Hepatocyte (in vitro differentiated cells): ENCODE results near the gene CPB1. TPM values are rescaled to one million over a fixed set of nuclear protein-coding genes. Genes with fewer than 3 reads are reported as not detected.
"Not testable (repeated sequence)": the region's sequence is repeated elsewhere in the genome, so short reads cannot be mapped to it uniquely, and the experiment has no call there.

Source experiments
- DNase-seq: peaks from one replicate; pipeline ENCODE4 v3.0.0-alpha.2; 2016; ENCODE audit warnings: low spot score
- H2AFZ ChIP-seq: fragments of 200-600 bp; sonication (generic); 2 replicates; pipeline ENCODE4 v1.6.0; 2016; ENCODE audit warnings: antibody characterized with exemption, mild to moderate bottlenecking
- H3K27ac ChIP-seq: fragments of 200-600 bp; sonication (generic); 2 replicates; pipeline ENCODE4 v1.5.1; 2016; ENCODE audit warnings: mild to moderate bottlenecking
- H3K27me3 ChIP-seq: fragments of 200-600 bp; sonication (generic); 2 replicates; pipeline ENCODE4 v1.6.1; 2016
- H3K36me3 ChIP-seq: fragments of 200-600 bp; sonication (generic); replicated peaks from 2 replicates; pipeline ENCODE4 v1.5.1; 2016; ENCODE audit warnings: low read depth; ENCODE audit not compliant: insufficient read depth
- H3K4me1 ChIP-seq: fragments of 200-600 bp; sonication (generic); 2 replicates; pipeline ENCODE4 v1.5.1; 2016; ENCODE audit warnings: mild to moderate bottlenecking, moderate library complexity; ENCODE audit not compliant: insufficient read depth
- H3K4me2 ChIP-seq: fragments of 200-600 bp; sonication (generic); 2 replicates; pipeline ENCODE4 v1.6.0; 2016
- H3K4me3 ChIP-seq: fragments of 200-600 bp; sonication (generic); 2 replicates; pipeline ENCODE4 v1.5.1; 2016; ENCODE audit warnings: mild to moderate bottlenecking
- H3K79me2 ChIP-seq: fragments of 200-600 bp; sonication (generic); 2 replicates; pipeline ENCODE4 v1.6.0; 2017; ENCODE audit warnings: mild to moderate bottlenecking
- H3K9me2 ChIP-seq: fragments of 200-600 bp; sonication (generic); replicated peaks from 2 replicates; pipeline ENCODE4 v1.6.0; 2017; ENCODE audit warnings: mild to moderate bottlenecking; ENCODE audit not compliant: insufficient read depth
- H3K9me3 ChIP-seq: fragments of 200-600 bp; sonication (generic); 2 replicates; pipeline ENCODE4 v1.5.1; 2016; ENCODE audit warnings: low read depth, mild to moderate bottlenecking
- H4K20me1 ChIP-seq: fragments of 200-600 bp; sonication (generic); 2 replicates; pipeline ENCODE4 v1.6.0; 2016; ENCODE audit warnings: mild to moderate bottlenecking; ENCODE audit not compliant: insufficient read depth, poor library complexity, severe bottlenecking
- CTCF ChIP-seq: fragments of 200-600 bp; sonication (generic); IDR thresholded peaks from 2 replicates; pipeline ENCODE4 v1.5.1; 2016; ENCODE audit warnings: antibody characterized with exemption, mild to moderate bottlenecking; ENCODE audit not compliant: poor library complexity
- EZH2 ChIP-seq: fragments of 200-600 bp; sonication (generic); IDR thresholded peaks from 2 replicates; pipeline ENCODE4 v1.6.1; 2016; ENCODE audit warnings: antibody characterized with exemption, mild to moderate bottlenecking, borderline replicate concordance
- EZH2phosphoT487 ChIP-seq: fragments of 200-600 bp; sonication (generic); IDR thresholded peaks from one replicate; pipeline ENCODE4 v1.6.1; 2018; ENCODE audit warnings: antibody characterized with exemption, mild to moderate bottlenecking, low read depth, moderate library complexity; ENCODE audit not compliant: unreplicated experiment, severe bottlenecking
- WGBS: methylation state at CpG from one replicate; pipeline ENCODE4 v1.1.6; 2016; ENCODE audit warnings: low lambda C conversion rate; ENCODE audit errors: missing lambda C conversion rate; 5-methylcytosine and 5-hydroxymethylcytosine counted together
- polyA plus RNA-seq: library from polyadenylated mRNA; unstranded; fragments of >200 nt; fragmentation: Nextera tagmentation; extraction: Ambion mirVana; gene quantifications from 2 replicates; pipeline ENCODE4 v1.2.1, GENCODE V29; 2016
- total RNA-seq: library from RNA; depleted of rRNA; stranded (reverse); fragments of >200 nt; gene quantifications from 2 replicates; pipeline ENCODE4 v1.2.3, GENCODE V29; 2014

The CPB1 gene
- total RNA-seq (not detected in 2 replicates), polyA plus RNA-seq (0.73 TPM in 1 of 2 replicates, not detected in the other)

DNA sequence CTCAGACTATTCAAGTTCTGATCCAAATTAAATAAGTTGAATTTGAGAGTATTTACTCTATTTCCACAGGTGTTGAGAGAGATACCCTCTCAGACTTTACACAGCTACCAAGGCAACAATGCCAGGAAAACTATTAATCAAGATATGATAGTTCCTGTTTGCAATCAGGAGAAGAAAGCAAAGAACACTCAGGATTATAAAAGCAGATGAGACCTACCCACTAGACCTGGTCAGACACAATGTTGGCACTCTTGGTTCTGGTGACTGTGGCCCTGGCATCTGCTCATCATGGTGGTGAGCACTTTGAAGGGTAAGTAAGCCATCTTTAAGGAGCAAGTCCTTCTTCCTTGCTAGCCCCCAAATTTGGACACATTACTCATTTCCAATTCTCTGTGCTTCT is at the start of gene CPB1:
Gene CPB1, plus strand, starts transcription at position 227 of the 400 bp plus-strand sequence. Its CDS starts 13 bp downstream, at position 240.
- no peak within 1 kb of the TSS for H3K27ac ChIP-seq
- H3K27me3 ChIP-seq, result no peaks in the 10 kb centered on the region
- H4K20me1 ChIP-seq, result no peaks in the 10 kb centered on the region
- H3K9me2 ChIP-seq, result no peaks in the 10 kb centered on the region
- no peaks in the 10 kb centered on the region for H3K79me2 ChIP-seq
- H3K4me1 ChIP-seq, result no peaks in the 10 kb centered on the region
- H3K9me3 ChIP-seq, result no peaks in the 10 kb centered on the region
- H3K36me3 ChIP-seq, result no peaks in the 10 kb centered on the region
- H2AFZ ChIP-seq, result no peak within 1 kb of the TSS
- DNase-seq, result no peak
- H3K4me2 ChIP-seq, result no peak within 1 kb of the TSS
- no peak within 1 kb of the TSS for H3K4me3 ChIP-seq
- TF ChIP-seq EZH2phosphoT487 (no peak), CTCF (no peak), EZH2 (no peak)

DNA sequence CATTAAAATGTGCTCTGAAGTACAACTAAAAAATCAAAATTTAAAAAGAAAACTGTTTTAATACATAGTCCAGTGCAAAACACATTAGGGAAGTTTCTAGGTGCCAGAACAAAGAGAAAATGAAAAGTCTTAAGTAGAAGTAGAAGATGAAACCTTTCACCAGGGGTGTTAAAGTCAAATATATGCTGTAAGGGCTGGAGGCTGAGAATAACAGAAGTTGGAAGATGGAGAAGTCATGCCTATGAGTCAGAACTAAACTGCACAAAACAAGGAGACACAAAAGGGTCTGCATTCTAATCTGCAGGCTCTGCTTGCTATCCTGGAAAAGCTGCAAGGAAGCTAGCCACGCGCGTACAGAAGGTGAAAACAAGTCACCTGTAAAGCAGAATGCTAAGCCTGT is 48.7 kb upstream of the CPB1 start:
- 96% methylated on average over 3 of the region's 3 CpGs for WGBS
- H3K36me3 ChIP-seq, result no peaks in the 10 kb centered on the region
- no peak overlapping the region for H3K4me3 ChIP-seq
- H2AFZ ChIP-seq, result no peak overlapping the region
- no peak overlapping the region for H3K4me2 ChIP-seq
- DNase-seq, result no peak
- no peaks in the 10 kb centered on the region for H3K9me3 ChIP-seq
- no peaks in the 10 kb centered on the region for H4K20me1 ChIP-seq
- H3K4me1 ChIP-seq, result no peaks in the 10 kb centered on the region
- no peak overlapping the region for H3K27ac ChIP-seq
- no peaks in the 10 kb centered on the region for H3K27me3 ChIP-seq
- TF ChIP-seq CTCF, result no peak
- no peak for TF ChIP-seq EZH2phosphoT487
- no peak for TF ChIP-seq EZH2
- no peaks in the 10 kb centered on the region for H3K9me2 ChIP-seq
- H3K79me2 ChIP-seq, result no peaks in the 10 kb centered on the region

DNA sequence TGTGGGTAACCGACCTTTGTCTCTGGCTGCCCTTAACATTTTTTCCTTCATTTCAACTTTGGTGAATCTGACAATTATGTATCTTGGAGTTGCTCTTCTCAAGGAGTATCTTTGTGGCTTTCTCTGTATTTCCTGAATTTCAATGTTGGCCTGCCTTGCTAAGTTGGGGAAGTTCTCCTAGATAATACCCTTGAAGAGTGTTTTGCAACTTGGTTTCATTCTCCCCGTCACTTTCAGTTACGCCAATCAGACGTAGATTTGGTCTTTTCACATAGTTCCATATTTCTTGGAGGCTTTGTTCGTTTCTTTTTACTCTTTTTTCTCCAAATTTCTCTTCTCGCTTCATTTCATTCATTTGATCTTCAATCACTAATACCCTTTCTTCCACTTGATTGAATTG is 42.6 kb upstream of the CPB1 start:
- not testable (repeated sequence) for H2AFZ ChIP-seq, H3K79me2 ChIP-seq, H4K20me1 ChIP-seq, H3K36me3 ChIP-seq, H3K4me3 ChIP-seq, H3K9me2 ChIP-seq, H3K9me3 ChIP-seq, H3K27me3 ChIP-seq, H3K4me1 ChIP-seq, H3K4me2 ChIP-seq, H3K27ac ChIP-seq, DNase-seq
- WGBS, result 90% methylated on average over 6 of the region's 6 CpGs

GRCh38 chr3:148786159-148786558 is 41.5 kb upstream of the CPB1 start:
- not testable (repeated sequence) for H3K4me3 ChIP-seq, H3K79me2 ChIP-seq, DNase-seq, H4K20me1 ChIP-seq, H3K36me3 ChIP-seq, H3K9me2 ChIP-seq, H3K9me3 ChIP-seq, H3K27me3 ChIP-seq, H3K4me2 ChIP-seq, H3K4me1 ChIP-seq, H2AFZ ChIP-seq, H3K27ac ChIP-seq
- WGBS, result 89% methylated on average over 9 of the region's 9 CpGs

DNA sequence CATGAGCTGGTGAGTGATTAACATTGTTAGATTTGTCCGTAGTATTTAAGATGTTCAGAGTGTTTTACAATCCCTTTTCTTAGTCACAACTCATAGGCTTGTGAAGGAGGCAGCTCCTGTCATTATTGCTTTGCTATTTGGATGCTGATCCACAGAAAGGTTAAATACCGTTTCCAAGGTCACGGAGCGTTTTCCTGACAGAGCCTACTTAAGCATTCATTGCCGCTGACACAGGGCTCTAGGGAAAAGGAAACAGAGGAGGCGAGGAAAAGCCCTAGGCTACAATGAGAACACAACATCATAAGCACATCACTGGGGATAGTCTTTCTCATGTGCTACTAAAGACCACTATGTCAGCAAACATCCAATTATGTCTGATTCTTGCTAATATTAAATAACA is 38.5 kb upstream of the CPB1 start:
- Histone ChIP-seq H3K79me2 (no peaks in the 10 kb centered on the region), H4K20me1 (no peaks in the 10 kb centered on the region), H3K4me2 (no peak overlapping the region), H3K27me3 (no peaks in the 10 kb centered on the region), H3K27ac (no peak overlapping the region), H3K9me2 (no peaks in the 10 kb centered on the region), H2AFZ (no peak overlapping the region), H3K4me3 (no peak overlapping the region), H3K9me3 (no peaks in the 10 kb centered on the region), H3K4me1 (no peaks in the 10 kb centered on the region), H3K36me3 (no peaks in the 10 kb centered on the region)
- no peak for TF ChIP-seq EZH2phosphoT487
- WGBS, result 38% methylated on average over 6 of the region's 6 CpGs
- no peak for DNase-seq
